HG03354 (cell line): Measurements from ENCODE around the gene KCNAB3.
"Not testable (repeated sequence)": the region's sequence is repeated elsewhere in the genome, so short reads cannot be mapped to it uniquely, and the experiment has no call there.

Experiments
- ATAC-seq: cut with Tn5 transposase; IDR thresholded peaks from one replicate; pipeline ENCODE4 v1.9.1; 2021; ENCODE audit warnings: mild to moderate bottlenecking; ENCODE audit not compliant: unreplicated experiment, poor library complexity, severe bottlenecking

The KCNAB3 gene

DNA sequence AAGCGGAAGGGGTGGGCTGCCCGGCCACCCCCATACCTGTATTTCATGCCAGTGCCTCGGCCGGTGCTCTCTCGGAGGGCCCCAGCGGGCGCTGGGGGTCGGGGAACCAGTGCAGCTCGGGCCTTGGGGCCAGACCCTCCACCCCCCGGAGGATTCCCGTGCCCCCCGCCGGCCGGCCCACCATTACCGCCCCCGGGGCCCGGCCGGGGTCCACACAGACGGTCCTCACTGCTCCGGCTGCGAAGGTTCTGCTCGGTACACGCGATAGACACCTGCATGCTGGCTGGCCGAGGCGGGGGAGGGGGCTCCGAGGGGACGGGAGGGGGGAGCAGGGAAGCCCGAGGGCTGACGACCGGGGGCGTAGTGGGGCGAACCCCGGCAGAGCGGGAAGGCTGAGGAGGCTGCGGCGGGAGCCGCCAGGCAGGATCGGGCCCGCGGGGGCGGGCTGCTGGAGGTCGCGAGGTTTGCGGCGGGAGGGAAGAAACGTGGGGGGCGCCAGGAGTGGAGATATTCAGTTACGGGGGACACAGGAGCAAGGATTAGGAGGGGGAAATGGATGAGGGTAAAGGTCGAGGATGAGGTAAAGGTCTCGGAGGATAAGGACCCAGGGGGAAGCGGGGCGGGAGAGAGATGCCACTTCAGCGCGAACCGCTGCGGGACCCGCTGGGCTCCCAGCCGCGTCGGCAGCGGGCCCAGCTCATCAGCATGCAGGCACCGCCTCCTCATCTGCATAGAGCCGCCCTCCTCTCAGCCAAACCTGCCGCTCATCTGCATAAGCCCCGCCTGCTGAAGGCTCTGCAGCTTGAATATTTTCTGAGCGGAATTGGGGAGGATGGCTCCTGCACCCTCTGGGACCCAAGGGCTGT, at the start of gene KCNAB3:
TSS of gene KCNAB3 (minus strand) at position 699 of the 866 bp plus-strand sequence. CDS start at position 278, 421 bp downstream.
- no peak for ATAC-seq

GRCh38 chr17:7977805-7978204, 48.1 kb upstream of the KCNAB3 start:
- no peak for ATAC-seq

DNA sequence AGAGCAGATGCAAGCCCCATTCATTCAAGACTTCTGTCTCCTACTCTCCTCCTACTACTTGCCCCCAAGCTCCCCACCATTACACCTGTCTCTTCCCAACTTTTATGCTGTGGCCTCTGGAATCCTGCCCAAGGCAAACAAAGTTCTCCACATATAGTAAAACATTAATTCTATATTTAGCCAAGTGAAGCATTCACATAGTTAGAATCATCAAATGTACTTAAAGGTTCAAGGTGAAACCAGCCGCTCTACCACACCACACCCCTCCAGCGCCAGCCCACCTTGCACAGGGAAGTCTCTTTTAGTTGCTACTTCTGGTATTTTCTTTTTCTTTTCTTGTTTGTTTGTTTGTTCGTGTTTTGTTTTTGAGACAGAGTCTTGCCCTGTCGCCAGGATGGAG, 47.4 kb upstream of the KCNAB3 start:
- no peak for ATAC-seq

GRCh38 chr17:7974638-7975131, 45.0 kb upstream of the KCNAB3 start:
- ATAC-seq = no peak

- ATAC-seq = no peak
These were observed 42.6 kb upstream of the KCNAB3 start for GRCh38 chr17:7972131-7972785.

DNA sequence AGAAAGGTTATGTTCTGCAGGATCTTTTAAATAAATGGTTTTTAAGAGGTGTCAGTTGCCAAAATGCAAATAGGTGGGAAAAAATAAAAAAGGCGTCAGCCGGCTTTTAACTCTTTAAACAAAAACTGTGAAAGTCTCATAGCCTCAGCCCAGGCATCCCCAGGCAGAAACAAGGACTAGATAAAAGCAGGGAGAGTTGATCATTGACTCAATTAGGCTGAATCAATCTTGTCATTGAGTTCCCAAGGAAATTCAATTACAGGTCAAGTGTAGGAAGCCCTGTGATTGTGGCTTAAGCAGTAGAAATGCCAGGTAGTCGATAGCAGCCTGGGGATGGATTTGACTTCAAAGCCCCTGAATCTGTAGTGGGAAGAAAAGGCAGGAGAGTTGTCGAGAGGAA, 42.0 kb upstream of the KCNAB3 start:
- ATAC-seq = no peak

DNA sequence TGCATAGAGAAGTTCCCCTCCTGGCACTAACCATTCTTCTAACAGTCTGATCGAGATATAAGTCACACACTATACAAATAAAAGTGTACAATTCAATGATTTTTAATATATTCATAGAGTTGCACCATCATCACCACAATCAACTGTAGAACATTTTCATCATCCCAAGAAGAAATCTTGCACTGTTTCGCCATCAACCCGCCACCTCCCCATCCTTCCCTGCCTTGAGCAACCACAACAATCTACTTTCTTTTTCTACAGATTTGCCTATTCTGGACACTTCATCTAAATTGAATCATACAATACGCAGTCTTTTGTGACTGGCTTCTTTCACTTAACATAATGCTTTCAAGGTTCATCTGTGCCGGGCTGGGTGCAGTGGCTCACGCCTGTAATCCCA, 39.8 kb upstream of the KCNAB3 start:
- ATAC-seq = no peak

DNA sequence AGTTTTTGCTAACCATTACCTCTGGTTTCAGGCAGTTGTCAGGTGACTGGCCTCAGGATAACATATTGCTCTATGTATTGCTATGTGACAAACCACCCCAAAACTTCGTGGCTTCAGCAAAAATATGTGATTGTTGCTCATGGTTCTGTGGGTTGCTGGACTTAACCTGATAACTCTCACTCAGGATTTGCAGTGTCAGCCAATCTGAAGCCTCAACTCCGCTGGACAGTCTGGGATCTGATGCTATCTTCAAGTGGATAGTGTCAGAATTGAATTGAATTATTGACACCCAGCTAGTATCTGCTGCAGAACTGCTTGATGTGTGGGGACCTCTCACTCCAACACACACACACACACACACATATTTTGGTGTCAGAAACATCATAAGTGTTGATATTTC, 38.1 kb upstream of the KCNAB3 start:
- ATAC-seq = no peak

- ATAC-seq = no peak
These were observed 31.8 kb upstream of the KCNAB3 start for GRCh38 chr17:7961421-7961820.

- no peak for ATAC-seq
These were observed 30.0 kb upstream of the KCNAB3 start for GRCh38 chr17:7959503-7960253.

DNA sequence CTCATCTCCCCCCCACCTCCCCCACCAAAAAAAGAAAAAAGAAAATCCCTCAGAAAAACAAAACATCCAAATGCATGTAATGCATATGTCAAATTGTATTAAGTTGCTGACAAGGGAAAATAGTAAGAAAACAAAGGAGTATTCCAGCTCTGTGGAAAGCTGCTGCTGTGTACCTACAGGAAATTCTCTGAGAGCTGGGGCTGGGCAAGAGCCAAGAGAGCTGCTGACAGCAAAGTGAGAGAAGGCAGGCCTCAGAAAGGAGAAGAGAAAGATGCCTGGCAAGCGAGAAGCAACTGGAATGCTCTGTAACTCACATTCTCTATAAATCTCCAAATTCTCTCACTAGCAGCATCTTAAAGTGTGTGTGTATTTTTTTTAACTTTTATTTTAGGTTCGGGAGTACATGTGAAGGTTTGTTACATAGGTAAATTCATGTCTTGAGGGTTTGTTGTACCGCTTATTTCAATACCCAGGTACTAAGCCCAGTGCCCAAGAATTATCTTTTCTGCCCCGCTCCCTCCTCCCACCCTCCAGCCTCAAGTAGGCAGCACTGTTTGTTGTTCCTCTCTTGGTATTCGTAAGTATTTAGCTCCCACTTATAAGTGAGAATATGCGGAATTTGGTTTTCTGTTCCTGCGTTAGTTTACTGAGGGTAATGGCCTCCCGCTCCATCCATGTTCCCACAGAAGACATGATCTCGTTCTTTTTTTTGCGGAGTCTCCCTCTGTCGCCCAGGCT, 26.7 kb upstream of the KCNAB3 start:
- ATAC-seq = no peak

DNA sequence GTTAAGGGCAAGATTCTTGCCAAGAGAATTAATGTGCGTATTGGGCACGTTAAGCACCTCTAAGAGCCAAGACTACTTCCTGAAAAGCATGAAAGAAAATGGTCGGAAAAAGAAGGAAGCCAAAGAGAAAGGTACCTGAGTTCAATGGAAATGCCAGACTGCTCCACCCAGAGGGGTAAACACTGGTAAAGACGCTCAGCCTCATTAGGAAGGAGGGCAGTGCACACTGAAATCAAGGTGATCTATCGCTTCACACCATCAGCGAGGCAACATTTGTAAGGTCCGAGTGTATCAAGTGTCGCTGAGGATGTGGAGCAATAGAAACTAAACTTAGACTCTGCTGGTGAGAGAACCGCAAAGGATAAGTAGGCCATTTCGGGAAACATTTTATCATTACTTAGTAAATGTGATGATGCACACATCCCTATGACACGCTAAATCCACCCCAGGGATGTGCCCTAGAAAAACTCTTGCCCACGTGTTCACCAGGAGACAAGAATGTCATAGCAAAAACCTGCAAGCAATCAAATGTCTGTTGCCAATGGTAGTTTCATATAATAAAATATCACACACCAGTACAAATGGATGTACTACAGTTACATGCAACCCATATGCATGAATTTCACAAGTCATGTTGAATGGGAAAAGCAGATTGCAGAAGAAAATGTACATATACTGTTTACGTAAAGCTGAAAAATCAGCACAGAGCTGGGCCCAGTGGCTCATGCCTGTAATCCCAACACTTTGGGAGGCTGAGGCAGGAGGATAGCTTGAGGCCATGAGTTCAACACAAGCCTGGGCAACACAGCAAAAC, 26.0 kb upstream of the KCNAB3 start:
- ATAC-seq = no peak

DNA sequence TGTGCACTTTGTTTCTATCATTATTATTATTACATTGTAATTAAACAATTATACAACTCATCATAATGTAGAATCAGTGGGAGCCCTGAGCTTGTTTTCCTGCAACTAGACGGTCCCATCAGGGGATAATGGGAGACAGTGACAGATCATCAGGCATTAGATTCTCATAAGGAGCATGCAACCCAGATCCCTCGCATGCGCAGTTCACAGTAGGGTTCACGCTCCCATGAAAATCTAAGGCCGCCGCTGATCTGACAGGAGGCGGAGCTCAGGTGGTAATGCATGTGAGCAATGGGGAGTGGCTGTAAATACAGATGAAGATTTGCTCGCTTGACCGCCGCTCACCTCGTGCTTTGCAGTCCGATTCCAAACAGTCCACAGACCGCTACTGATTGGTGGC, 23.6 kb upstream of the KCNAB3 start:
- not testable (repeated sequence) for ATAC-seq

- peak; percentile 74 for ATAC-seq
These were observed 21.6 kb upstream of the KCNAB3 start for GRCh38 chr17:7951143-7951792.

DNA sequence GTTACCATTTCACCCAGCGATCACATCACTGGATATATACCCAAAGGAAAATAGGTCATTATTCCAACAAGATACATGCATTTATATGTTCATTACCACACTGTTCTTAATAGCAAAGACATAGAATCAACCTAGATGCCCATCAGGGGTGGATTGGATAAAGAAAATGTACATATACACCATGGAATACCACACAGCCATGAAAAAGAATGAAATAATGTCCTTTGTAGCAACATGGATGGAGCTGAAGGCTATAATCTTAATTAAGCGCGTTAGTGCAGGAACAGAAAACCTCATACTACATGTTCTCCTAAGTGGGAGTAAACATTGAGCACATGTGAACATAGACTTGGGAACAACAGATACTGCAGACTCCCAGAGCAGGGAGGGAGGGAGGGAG, 20.9 kb upstream of the KCNAB3 start:
- ATAC-seq = no peak

GRCh38 chr17:7947651-7948050, 18.0 kb upstream of the KCNAB3 start:
- no peak for ATAC-seq

DNA sequence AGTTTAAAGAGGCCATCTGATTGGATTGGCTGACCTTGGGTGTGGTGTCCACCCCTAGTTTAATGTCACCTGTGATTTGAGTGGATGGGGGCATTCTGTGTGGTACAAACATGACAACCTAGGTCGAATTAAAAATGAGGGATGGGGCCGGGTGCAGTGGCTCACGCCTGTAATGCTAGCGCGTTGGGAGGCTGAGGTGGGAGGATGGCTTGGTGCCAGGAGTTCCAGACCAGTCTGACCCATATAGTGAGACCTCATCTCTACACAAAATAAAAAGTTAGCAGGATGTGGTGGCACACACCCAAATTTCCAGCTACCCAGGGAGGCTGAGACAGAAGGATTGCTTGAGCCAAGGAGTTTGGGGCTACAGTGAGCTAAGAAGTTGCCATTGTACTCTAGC, 16.8 kb upstream of the KCNAB3 start:
- no peak for ATAC-seq

DNA sequence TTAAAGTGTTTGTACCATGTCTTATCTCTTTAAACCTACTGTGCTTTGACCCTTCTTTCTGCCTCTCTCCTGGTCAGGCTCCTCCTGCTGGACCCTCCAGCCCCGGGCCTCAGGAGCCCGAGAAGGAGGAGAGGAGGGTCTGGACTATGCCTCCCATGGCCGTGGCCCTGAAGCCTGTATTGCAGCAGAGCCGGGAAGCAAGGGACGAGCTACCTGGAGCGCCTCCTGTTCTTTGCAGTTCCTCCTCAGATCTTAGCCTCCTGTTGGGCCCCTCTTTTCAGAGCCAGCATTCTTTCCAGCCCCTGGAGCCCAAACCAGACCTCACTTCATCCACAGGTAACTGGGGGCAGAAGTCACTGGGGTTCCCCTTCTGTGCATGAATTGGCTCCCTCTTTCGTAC, 16.0 kb upstream of the KCNAB3 start:
- no peak for ATAC-seq
